Measurements from ENCODE around the gene PACRG. TPM values are rescaled to one million over a fixed set of nuclear protein-coding genes. Genes with fewer than 3 reads are reported as not detected.

Gene PACRG
- polyA plus RNA-seq, 1 donor (not counting 4 experiments of a cell fraction or from before 2014, with no cell fraction given): 0.31 TPM

DNA sequence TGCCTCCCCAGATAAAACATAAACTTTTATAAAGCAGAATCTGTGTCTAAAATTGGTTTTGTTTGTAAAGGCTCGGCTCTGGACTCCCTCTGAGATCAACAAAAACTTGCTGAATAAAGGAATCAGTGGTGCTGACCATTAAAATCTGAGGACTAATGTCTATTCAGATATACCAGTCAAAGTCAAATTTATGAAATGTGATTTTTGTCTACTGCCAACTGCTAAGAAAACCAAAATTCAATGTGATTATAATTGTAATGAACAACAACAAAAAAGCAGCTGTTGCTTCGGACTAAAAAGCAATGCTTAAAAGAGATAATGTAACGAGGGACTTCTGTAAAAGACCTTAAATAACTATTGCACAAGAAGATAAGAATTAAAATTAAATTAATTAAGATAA is 26.8 kb upstream of the PACRG start:
- DNase-seq (ENCODE audit: low read depth, low spot score) (no peak), FAIRE-seq (no peak)
- TF ChIP-seq EZH2 (IDR thresholded peaks at IDR 0.05; ENCODE audit: low read length): no peak
- TF ChIP-seq, protein P1, sequence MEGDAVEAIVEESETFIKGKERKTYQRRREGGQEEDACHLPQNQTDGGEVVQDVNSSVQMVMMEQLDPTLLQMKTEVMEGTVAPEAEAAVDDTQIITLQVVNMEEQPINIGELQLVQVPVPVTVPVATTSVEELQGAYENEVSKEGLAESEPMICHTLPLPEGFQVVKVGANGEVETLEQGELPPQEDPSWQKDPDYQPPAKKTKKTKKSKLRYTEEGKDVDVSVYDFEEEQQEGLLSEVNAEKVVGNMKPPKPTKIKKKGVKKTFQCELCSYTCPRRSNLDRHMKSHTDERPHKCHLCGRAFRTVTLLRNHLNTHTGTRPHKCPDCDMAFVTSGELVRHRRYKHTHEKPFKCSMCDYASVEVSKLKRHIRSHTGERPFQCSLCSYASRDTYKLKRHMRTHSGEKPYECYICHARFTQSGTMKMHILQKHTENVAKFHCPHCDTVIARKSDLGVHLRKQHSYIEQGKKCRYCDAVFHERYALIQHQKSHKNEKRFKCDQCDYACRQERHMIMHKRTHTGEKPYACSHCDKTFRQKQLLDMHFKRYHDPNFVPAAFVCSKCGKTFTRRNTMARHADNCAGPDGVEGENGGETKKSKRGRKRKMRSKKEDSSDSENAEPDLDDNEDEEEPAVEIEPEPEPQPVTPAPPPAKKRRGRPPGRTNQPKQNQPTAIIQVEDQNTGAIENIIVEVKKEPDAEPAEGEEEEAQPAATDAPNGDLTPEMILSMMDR (optimal IDR thresholded peaks at IDR 0.05 in 1 of 3, IDR thresholded peaks at IDR 0.05 in 1 of 3, conservative IDR thresholded peaks at IDR 0.05 in 1 of 3; ENCODE audit: extremely low read depth in 1 of 3, insufficient read depth in 2 of 3, low read length in 3 of 3): no peak
- Histone ChIP-seq H3K4me2 (ENCODE audit: control insufficient read depth, extremely low read depth, insufficient read depth, low read depth, low read length) (no peak overlapping the region), H3K9me1 (ENCODE audit: control insufficient read depth, extremely low read depth, insufficient read depth, low read length) (no peaks in the 10 kb centered on the region), H3K9me3 (ENCODE audit: control insufficient read depth, low read depth, low read length) (no peaks in the 10 kb centered on the region), H3K27me3 (ENCODE audit: control insufficient read depth, extremely low read depth, insufficient read depth, low read length) (no peaks in the 10 kb centered on the region), H3K4me3 (ENCODE audit: control insufficient read depth in 2 of 3, extremely low read depth in 1 of 3, insufficient read depth in 2 of 3, low read depth in 1 of 3, low read length in 3 of 3) (no peak overlapping the region), H3K4me1 (ENCODE audit: control insufficient read depth, extremely low read depth, insufficient read depth, low read length) (no peaks in the 10 kb centered on the region), H3K79me2 (ENCODE audit: control insufficient read depth, insufficient read depth, low read length) (no peaks in the 10 kb centered on the region), H3K36me3 (ENCODE audit: control insufficient read depth in 2 of 2, extremely low read depth in 1 of 2, insufficient read depth in 2 of 2, low read length in 2 of 2) (no peaks in the 10 kb centered on the region), H4K20me1 (ENCODE audit: control insufficient read depth, extremely low read depth, insufficient read depth, low read length) (no peaks in the 10 kb centered on the region), H2AFZ (ENCODE audit: control insufficient read depth, low read length) (no peak overlapping the region), H3K27ac (ENCODE audit: control insufficient read depth, insufficient read depth, low read length) (no peak overlapping the region), H3K9ac (ENCODE audit: control insufficient read depth, extremely low read depth, insufficient read depth, low read length) (no peak overlapping the region)
- dilution Hi-C loops (cut with MboI; ENCODE audit: extremely low pct_ligation_motif_present, low sequenced_read_pairs): no loop called here

DNA sequence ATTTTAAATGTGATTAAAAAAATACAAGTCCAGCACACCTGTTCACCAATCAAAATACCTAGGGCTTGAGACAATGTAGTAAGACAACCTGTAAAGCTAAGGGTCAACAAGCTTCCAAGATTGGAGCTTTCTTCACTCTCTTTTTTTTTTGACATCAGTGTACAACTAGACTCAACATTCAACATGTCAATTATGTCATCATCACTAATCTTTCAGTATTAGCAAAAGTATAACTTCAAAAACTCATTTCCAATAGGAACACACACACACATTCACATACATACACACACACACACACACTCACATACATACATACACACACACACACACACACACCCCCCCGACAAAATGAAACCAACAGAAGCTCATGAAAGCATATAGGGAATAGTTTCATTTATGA is 26.2 kb upstream of the PACRG start:
- Histone ChIP-seq H3K4me3 (ENCODE audit: control insufficient read depth in 2 of 3, extremely low read depth in 1 of 3, insufficient read depth in 2 of 3, low read depth in 1 of 3, low read length in 3 of 3) (no peak overlapping the region), H4K20me1 (ENCODE audit: control insufficient read depth, extremely low read depth, insufficient read depth, low read length) (no peaks in the 10 kb centered on the region), H2AFZ (ENCODE audit: control insufficient read depth, low read length) (no peak overlapping the region), H3K27ac (ENCODE audit: control insufficient read depth, insufficient read depth, low read length) (no peak overlapping the region), H3K9me1 (ENCODE audit: control insufficient read depth, extremely low read depth, insufficient read depth, low read length) (no peaks in the 10 kb centered on the region), H3K4me2 (ENCODE audit: control insufficient read depth, extremely low read depth, insufficient read depth, low read depth, low read length) (no peak overlapping the region), H3K9me3 (ENCODE audit: control insufficient read depth, low read depth, low read length) (no peaks in the 10 kb centered on the region), H3K36me3 (ENCODE audit: control insufficient read depth in 2 of 2, extremely low read depth in 1 of 2, insufficient read depth in 2 of 2, low read length in 2 of 2) (no peaks in the 10 kb centered on the region), H3K4me1 (ENCODE audit: control insufficient read depth, extremely low read depth, insufficient read depth, low read length) (no peaks in the 10 kb centered on the region), H3K9ac (ENCODE audit: control insufficient read depth, extremely low read depth, insufficient read depth, low read length) (no peak overlapping the region), H3K27me3 (ENCODE audit: control insufficient read depth, extremely low read depth, insufficient read depth, low read length) (no peaks in the 10 kb centered on the region), H3K79me2 (ENCODE audit: control insufficient read depth, insufficient read depth, low read length) (no peaks in the 10 kb centered on the region)
- TF ChIP-seq, protein P1 (optimal IDR thresholded peaks at IDR 0.05 in 1 of 3, IDR thresholded peaks at IDR 0.05 in 1 of 3, conservative IDR thresholded peaks at IDR 0.05 in 1 of 3; ENCODE audit: extremely low read depth in 1 of 3, insufficient read depth in 2 of 3, low read length in 3 of 3): no peak
- dilution Hi-C loops (cut with MboI; ENCODE audit: extremely low pct_ligation_motif_present, low sequenced_read_pairs): no loop called here
- no peak for DNase-seq (ENCODE audit: low read depth, low spot score)
- FAIRE-seq: no peak
